GM12878 (cell line): ENCODE results near the gene METAP1D. TPM values are rescaled to one million over a fixed set of nuclear protein-coding genes. Genes with fewer than 3 reads are reported as not detected.

Source experiments
- ATAC-seq: fragments of 200-7000 bp; cut with Tn5 transposase; 3 replicates; pipeline ENCODE4 v1.9.1; 2020; ENCODE audit warnings: mild to moderate bottlenecking, moderate library complexity
- BruUV-seq: library from RNA; stranded (reverse); fragments of 400-500 nt; replicated peaks from 2 replicates; lab custom pipeline; 2021; lab: Mats Ljungman, UMichigan
- CTCF ChIA-PET: fragments of 300-600 bp; sonication (Branson Sonifier 250); formaldehyde crosslinking; extraction: SDS; loops from one replicate; lab custom pipeline; 2021; ENCODE audit warnings: inconsistent platforms; lab: Yijun Ruan, JAX
- POLR2A ChIA-PET: fragments of 350-600 bp; formaldehyde crosslinking; extraction: SDS; loops from one replicate; lab custom pipeline; 2021; ENCODE audit warnings: inconsistent platforms; lab: Charles Lee
- RAD21 ChIA-PET: fragments of 300-600 bp; sonication (Branson Sonifier 250); formaldehyde crosslinking; loops from one replicate; lab custom pipeline; 2023; ENCODE audit warnings: antibody characterized with exemption; ENCODE audit not compliant: unreplicated experiment; lab: Charles Lee
- SMC1A ChIA-PET: fragments of 300-600 bp; sonication (Branson Sonifier 250); formaldehyde crosslinking; loops from one replicate; lab custom pipeline; 2023; ENCODE audit not compliant: unreplicated experiment, uncharacterized antibody; lab: Charles Lee
- DNase-seq: peaks from one replicate; pipeline ENCODE4 v3.0.0-alpha.2; 2011; ENCODE audit warnings: low read depth, low spot score
- FAIRE-seq: peaks from 3 replicates; lab custom pipeline; 2011; peaks lifted over from hg19 to GRCh38; lab: Jason Lieb, UNC
- H2AFZ ChIP-seq: 2 replicates; pipeline ENCODE4 v1.6.0; 2011; ENCODE audit warnings: low read depth, low read length, control low read depth; ENCODE audit not compliant: control insufficient read depth
- H3K27ac ChIP-seq: 2 replicates; pipeline ENCODE4 v1.5.1; 2011; ENCODE audit warnings: control low read depth; ENCODE audit not compliant: control insufficient read depth, insufficient read depth
- H3K27me3 ChIP-seq, 2 experiments: replicated peaks in 1 of 2; 2 replicates each; pipeline versions ENCODE4 v1.6.0 to v1.6.1; 2011; ENCODE audit warnings: low read length in 1 of 2; ENCODE audit not compliant: control insufficient read depth in 2 of 2, insufficient read depth in 2 of 2
- H3K36me3 ChIP-seq, 2 experiments: 2 replicates each; pipeline ENCODE4 v1.5.1; 2011; ENCODE audit warnings: low read length in 1 of 2; ENCODE audit not compliant: control insufficient read depth in 2 of 2, insufficient read depth in 2 of 2
- H3K4me1 ChIP-seq: 2 replicates; pipeline ENCODE4 v1.6.1; 2011; ENCODE audit warnings: mild to moderate bottlenecking, low read length, moderate library complexity, mixed read lengths; ENCODE audit not compliant: control insufficient read depth, insufficient read depth
- H3K4me2 ChIP-seq: 2 replicates; pipeline ENCODE4 v1.6.0; 2011; ENCODE audit warnings: control low read depth; ENCODE audit not compliant: control insufficient read depth, insufficient read depth
- H3K4me3 ChIP-seq: fragments of 200-600 bp; sonication (generic); 2 replicates; pipeline ENCODE4 v1.5.1; 2016
- H3K79me2 ChIP-seq: 2 replicates; pipeline ENCODE4 v1.6.0; 2011; ENCODE audit warnings: low read length; ENCODE audit not compliant: control insufficient read depth, insufficient read depth
- H3K9ac ChIP-seq: 2 replicates; pipeline ENCODE4 v1.8.0; 2011; ENCODE audit warnings: low read length, control low read depth, mixed read lengths; ENCODE audit not compliant: control insufficient read depth, insufficient read depth
- H3K9me3 ChIP-seq: replicated peaks from 3 replicates; pipeline ENCODE4 v1.5.1; 2011; ENCODE audit warnings: mild to moderate bottlenecking, low read length; ENCODE audit not compliant: control insufficient read depth, insufficient read depth
- H4K20me1 ChIP-seq: 2 replicates; pipeline ENCODE4 v1.6.0; 2011; ENCODE audit not compliant: control insufficient read depth, insufficient read depth
- RB1 ChIP-seq: fragments of 450-650 bp; formaldehyde crosslinking; IDR thresholded peaks from 2 replicates; pipeline ENCODE4 v1.6.1; 2017; ENCODE audit warnings: mild to moderate bottlenecking, borderline replicate concordance
- SREBF1 ChIP-seq: IDR thresholded peaks from 2 replicates; pipeline ENCODE4 v1.6.1; 2012; ENCODE audit warnings: mild to moderate bottlenecking, low read length
- ZNF24 ChIP-seq: fragments of 450-650 bp; IDR thresholded peaks from 2 replicates; pipeline ENCODE4 v1.6.1; 2017; ENCODE audit warnings: antibody characterized with exemption, mild to moderate bottlenecking
- WGBS: methylation state at CpG from one replicate; pipeline ENCODE4 v1.1.6; 2016; ENCODE audit warnings: low lambda C conversion rate; ENCODE audit not compliant: insufficient replicate concordance, insufficient coverage; ENCODE audit errors: missing lambda C conversion rate; 5-methylcytosine and 5-hydroxymethylcytosine counted together
- in situ Hi-C: fragments of 300-500 bp; cut with MboI; formaldehyde crosslinking; loops from 9 replicates; pipeline ENCODE4 v1.14.3; 2018; ENCODE audit warnings: mixed read lengths
- intact Hi-C: fragments of 100-400 bp; cut with micrococcal nuclease; formaldehyde crosslinking; loops from one replicate; pipeline ENCODE4 v1.14.2; 2022; ENCODE audit not compliant: unreplicated experiment
- polyA plus RNA-seq, 11 experiments: library from polyadenylated mRNA; depleted of rRNA in 4 of 11; unstranded in 6 of 11; stranded (reverse) in 5 of 11; fragments of >200 nt; fragmentation: Nextera tagmentation in 4 of 11; fragmentation: Illumina TruSeq in 1 of 11; extraction: Ambion mirVana in 4 of 11; extraction: Trizol in 1 of 11; gene quantifications; 1 replicate in 1 of 11; 2 replicates in 10 of 11; pipeline versions ENCODE4 v1.2.1 to v1.2.3, GENCODE V29; 2011 to 2016; ENCODE audit warnings: inconsistent platforms in 2 of 11, missing spikeins in 2 of 11, low read depth in 1 of 11
- total RNA-seq, 4 experiments: library from RNA; depleted of rRNA in 3 of 4; stranded (reverse); fragments of >200 nt in 3 of 4; fragmentation: Illumina TruSeq in 1 of 4; extraction: Trizol in 1 of 4; gene quantifications; 2 replicates each; pipeline versions ENCODE4 v1.2.1 to v1.2.3, GENCODE V29; 2013 to 2021

Gene METAP1D
- total and polyA plus RNA-seq, 10 of the 15 experiments (the other 5 are each of a cell fraction or from before 2014, with no cell fraction given), result 4.5 to 12.1 (median 7.8) TPM

GRCh38 chr2:172105471-172106107 is 105.8 kb downstream of the METAP1D start:
- WGBS, result 18% methylated on average over 22 of the region's 23 CpGs
- no peak for ATAC-seq
- RAD21 ChIA-PET, result interaction anchor here (1.1 to 3.1 kb wide), 11 partner anchors 22 to 532 kb away, joined by 3 to 18 read pairs (median 6); partner anchors contain the start of gene DYNC1I2
- CTCF ChIA-PET, result interaction anchor here (0.9 to 9.9 kb wide), 15 partner anchors 9 to 1177 kb away, joined by 3 to 212 read pairs (median 7); no protein-coding TSS in a partner anchor
- peak overlapping the region; percentile 73; the same call in 1 of the 2 replicates for H2AFZ ChIP-seq
- peaks cover 16% of the 10 kb centered on the region for H3K4me1 ChIP-seq
- peak overlapping the region; percentile 48; the same call in 1 of the 2 replicates for H3K4me3 ChIP-seq
- no peak overlapping the region for H3K27ac ChIP-seq
- SMC1A ChIA-PET, result interaction anchor here (0.7 to 7.0 kb wide), 8 partner anchors 294 to 1133 kb away, joined by 3 to 111 read pairs (median 4); no protein-coding TSS in a partner anchor
- H4K20me1 ChIP-seq, result no peaks in the 10 kb centered on the region
- peak overlapping the region; percentile 68 for H3K4me2 ChIP-seq
- peaks cover 18 to 20% of the 10 kb centered on the region in 2 experiments for H3K27me3 ChIP-seq
- intact Hi-C loops, result loop anchor here (2.0 to 10.0 kb wide), 2 partner anchors 151 to 507 kb away; no protein-coding TSS in a partner anchor
- H3K9ac ChIP-seq, result no peak overlapping the region
- DNase-seq, result no peak
- no peaks in the 10 kb centered on the region for H3K79me2 ChIP-seq
- BruUV-seq, result no TSS peak
- H3K36me3 ChIP-seq, result no peaks in the 10 kb centered on the region
- FAIRE-seq, result no peak
- POLR2A ChIA-PET, result no interaction called here
- no peaks in the 10 kb centered on the region for H3K9me3 ChIP-seq
- TF ChIP-seq SREBF1 (no peak), ZNF24 (no peak), RB1 (no peak)
- TF ChIP-seq, all 136 proteins: peak for 0
- in situ Hi-C loops, result loop anchor here (5.0 to 25.0 kb wide), 4 partner anchors 293 to 1131 kb away; no protein-coding TSS in a partner anchor
